Kasumi-1 (cell line): ENCODE measurements around the gene SMARCD2.

Source experiments
- DNase-seq, 2 experiments: peaks; one replicate each; lab custom pipeline; 2025; lab: John Stamatoyannopoulos, UW

The SMARCD2 gene

DNA sequence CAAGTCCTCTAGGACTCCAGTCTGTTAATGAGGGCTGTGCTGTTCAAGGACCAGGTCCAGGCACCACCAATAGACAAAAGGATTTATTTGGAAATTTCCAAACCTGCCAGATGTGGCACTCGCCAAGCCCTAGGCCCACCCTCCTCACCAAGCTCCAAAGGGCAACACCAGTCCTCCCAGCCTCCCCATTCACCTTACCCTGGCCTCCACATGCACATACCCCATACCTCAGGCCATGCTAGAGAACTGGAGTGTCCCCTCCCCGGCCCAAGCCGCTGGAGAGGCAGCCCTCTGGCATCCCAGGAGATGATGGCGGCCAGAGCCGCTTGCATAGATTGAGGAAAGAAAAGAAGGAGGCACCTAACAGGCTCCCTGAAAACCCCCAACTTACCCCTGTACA is 10.5 kb downstream of the SMARCD2 start:
- DNase-seq: no peak

DNA sequence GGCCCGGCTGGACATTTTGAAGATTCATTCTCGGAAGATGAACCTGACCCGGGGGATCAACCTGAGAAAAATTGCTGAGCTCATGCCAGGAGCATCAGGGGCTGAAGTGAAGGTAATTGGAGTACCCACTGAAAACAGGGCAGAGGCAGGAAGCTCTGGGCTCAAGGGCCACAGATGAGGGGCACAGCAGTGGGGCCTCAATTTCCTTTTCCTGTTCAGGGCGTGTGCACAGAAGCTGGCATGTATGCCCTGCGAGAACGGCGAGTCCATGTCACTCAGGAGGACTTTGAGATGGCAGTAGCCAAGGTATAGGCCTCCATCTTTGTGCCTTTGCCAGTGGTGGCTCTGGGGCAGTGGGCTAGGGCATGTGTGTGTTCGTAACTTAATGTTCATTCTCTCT is 11.0 kb downstream of the SMARCD2 start:
- DNase-seq: no peak

DNA sequence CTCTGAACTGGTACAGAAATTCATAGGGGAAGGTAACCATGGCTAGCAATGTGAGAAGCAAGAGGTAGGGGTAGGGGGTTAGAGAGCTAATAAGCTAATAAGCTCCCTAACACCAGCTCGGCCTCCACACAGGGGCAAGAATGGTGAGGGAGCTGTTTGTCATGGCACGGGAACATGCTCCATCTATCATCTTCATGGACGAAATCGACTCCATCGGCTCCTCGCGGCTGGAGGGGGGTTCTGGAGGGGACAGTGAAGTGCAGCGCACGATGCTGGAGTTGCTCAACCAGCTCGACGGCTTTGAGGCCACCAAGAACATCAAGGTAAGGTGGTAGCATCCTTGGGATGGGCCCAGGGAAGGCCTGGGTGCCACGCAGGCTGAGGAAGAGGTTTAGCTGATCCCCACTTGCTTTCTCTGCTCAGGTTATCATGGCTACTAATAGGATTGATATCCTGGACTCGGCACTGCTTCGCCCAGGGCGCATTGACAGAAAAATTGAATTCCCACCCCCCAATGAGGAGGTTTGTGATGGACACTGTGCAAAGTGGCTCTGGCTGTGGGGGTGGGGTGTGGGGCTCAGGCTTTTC is 11.5 kb downstream of the SMARCD2 start:
- no peak for DNase-seq

DNA sequence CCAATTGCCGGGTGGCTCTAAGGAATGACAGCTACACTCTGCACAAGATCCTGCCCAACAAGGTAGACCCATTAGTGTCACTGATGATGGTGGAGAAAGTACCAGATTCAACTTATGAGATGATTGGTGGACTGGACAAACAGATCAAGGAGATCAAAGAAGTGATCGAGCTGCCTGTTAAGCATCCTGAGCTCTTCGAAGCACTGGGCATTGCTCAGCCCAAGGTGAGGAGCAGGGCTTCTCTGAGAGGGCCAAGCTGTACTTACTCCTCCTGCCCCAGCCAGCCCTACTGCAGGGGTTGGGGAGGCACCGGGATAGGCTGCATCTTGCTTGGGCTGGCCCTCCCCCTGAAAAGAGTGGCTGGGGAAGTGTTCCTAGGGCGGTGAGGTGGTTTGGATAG is 12.2 kb downstream of the SMARCD2 start:
- DNase-seq: no peak

DNA sequence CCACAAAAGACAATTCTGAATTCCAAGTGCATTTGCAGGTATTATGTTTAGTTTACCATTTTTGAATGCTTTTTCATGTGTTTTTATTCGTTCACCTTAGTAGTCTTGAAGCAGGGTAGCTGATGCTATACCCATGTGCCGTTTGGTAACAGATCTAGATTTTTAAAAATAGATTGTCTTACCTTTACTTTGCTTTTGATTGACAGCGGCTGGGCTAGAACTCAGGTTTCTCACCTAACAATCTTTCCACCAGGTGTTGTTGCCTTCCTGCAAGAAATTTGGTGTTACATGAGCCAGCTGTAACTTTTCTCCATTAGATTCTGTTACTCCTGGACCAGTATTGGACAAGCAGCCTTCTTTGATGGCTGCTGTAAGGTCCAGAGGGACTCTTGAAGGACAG is 13.5 kb downstream of the SMARCD2 start:
- DNase-seq: no peak

DNA sequence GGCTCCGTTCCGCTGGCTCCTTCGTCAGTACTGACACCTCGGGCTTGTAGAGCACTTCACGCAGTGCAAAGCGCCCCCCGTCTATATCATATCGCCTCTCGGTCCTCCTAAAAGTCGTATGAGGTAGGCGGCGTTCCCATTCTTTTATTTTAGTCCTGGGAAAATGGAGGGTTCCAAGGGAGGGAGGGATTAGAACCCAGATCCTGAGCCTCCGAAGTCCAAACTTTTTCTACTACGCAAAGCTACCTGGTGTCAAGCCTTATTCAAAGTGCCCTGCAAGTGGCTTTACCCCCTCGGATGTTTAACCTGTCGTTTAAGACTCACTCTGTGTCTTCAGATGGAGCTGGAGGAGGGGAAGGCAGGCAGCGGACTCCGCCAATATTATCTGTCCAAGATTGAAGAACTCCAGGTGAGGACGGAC is 14.7 kb downstream of the SMARCD2 start:
- no peak for DNase-seq

DNA sequence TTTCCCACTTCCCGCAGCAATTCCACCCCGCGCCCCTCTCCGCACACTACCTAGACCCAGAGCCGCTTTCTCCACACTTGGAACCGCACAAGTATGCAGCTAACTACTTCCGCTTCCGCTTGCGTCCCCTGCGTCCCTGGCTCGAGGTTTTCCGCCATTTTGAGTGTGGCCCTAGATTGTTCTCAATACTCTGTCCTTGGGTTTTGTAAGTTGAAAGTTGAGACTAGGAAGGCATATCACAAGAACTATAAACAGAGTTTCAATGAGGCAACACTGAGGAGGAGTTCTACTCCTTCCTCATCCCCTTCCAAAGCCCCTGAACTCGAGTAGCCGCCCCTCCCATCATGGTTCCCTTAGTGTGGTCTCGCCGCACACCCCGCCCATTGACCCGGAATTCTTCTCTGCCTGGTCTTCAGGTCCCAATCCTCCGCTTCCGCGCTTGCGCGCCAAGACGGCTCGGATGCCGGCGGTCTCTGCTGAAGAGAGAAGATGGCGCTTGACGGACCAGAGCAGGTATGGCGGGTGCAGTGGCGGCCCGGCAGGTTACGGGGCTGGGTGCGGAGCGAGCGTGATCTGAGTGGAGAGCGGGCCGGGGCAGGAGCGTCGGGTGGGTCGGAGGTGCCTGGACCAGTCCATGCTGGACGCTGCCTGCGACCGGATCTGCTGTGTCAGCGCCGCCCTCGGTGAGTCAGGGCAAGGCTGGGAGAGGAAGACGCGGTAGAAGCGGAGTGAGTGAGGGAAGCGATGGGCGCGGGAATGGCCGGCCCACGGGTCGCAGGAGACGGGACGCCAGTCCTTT is 15.3 kb downstream of the SMARCD2 start, which contains the start of the genes FTSJ3 and PSMC5:
TSS of gene FTSJ3 (minus strand) at position 662 of the 799 bp plus-strand sequence. CDS start 761 bp downstream, outside the sequence.
TSS of gene PSMC5 (plus strand) at position 430 of the 799 bp plus-strand sequence. CDS start at position 490, 60 bp downstream.
- DNase-seq: peak; percentile 99

DNA sequence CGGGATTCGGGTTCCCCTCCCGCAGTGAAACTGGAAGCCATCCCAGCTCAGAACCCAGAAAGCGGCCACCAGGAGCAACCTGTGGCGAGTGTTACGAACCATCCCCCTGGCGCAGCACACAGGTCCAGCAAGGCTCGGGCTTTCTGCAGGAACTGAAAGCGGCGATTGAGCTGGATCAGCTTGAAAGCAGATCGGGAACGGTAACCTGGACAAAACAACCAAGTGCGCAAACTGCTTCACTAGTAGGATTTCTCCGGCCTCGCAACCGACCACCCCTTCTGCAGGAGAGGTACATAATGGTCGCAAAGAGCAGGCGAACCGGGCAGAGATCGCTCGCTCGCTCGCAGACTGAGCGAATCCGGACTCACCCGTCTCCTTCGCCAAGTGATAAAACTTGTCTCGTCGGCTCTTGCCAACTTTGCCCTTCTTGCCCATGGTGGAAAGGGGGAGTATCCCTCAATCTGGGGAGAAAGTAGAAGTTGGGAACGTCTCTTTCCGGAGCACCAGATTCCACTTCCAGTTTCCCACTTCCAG is 15.9 kb downstream of the SMARCD2 start:
- DNase-seq: peak in 1 of 2 experiments; percentile 65

DNA sequence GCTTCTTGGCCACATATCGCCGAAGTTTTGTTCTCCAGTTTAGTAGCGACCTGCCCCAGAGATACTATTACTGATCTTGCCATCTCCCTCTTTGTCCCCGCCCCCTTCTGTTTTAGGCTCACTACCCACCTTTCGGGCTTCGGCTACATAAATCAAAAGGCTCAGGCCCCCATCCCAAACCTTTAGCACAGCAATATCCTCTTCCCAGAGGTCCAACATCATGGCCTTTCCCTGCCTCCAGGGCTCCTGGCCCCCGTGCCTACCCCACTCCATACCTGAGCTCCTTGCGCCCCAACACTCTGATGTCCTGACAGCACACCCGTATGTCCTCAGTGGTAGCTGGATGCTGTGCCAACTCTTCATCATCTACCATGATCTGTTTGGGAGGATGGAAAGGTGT is 18.1 kb downstream of the SMARCD2 start:
- DNase-seq: no peak

DNA sequence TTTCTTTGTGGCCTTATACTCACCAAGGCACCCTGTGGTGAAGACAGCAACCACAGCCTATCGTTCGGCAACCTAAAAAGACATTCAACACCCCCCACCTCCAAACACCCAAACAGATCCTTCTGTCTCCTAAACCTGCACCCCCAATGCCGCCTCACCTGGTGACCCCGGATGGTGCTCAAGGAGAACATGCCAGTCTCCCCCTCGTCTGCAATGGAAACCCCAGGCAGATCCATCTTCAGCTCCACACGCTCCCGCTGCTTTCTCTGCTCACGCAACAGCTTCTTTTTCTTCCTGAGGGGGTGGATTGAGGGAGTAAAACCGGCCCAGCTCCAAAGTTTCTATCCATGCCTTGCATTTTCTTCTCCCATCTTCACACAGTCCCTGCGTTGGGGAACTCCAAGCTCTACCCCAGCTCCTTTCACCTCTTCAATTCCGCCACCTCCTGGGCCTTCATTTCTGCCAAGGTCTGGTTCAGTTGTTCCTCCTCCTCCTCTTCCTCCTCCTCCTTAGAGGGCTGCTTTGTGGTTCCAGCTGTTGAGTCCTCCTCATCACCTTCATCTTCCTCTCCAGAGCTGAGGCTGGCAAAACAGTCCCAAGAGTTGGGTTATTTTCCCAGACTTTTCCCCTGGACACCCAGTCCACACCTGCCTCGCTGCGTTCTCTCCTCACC is 18.7 kb downstream of the SMARCD2 start:
- no peak for DNase-seq

DNA sequence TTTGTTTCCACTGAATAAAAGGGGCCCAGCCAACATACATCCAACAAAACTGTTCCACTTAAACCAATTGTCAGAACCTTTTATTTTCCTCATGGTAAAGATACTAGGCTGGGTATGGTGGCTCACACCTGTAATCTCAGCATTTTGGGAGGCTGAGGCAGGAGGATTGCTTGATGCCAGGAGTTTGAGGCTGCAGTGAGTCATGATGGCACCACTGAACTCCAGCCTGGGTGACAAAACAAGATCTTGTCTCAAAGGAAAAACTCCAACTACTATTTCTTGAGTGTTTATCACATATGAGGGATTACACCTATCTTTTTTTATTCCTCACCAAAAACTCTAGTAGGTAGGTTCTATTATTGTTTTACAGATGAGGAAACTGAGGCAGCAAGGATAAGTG is 19.9 kb downstream of the SMARCD2 start:
- DNase-seq: no peak

DNA sequence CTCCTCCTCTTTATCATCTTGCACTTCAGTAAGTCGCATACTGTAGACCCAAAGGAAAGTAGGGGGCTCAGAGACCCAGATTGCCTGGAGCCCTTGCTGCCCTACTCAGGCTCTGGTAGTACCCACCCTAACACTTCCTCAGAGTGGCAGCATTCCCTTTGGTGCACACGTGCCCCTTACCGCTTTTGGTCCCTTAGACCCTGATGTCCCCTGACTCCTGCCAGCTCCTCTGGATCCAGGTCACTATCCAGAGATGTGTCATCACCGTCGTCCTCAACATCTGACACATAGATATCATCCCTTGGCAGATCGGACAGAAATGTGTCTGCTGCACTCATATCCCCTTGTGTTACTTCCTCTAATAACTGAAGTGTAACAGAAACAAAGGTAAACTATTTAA is 20.7 kb downstream of the SMARCD2 start:
- peak in 1 of 2 experiments; percentile 29 for DNase-seq

DNA sequence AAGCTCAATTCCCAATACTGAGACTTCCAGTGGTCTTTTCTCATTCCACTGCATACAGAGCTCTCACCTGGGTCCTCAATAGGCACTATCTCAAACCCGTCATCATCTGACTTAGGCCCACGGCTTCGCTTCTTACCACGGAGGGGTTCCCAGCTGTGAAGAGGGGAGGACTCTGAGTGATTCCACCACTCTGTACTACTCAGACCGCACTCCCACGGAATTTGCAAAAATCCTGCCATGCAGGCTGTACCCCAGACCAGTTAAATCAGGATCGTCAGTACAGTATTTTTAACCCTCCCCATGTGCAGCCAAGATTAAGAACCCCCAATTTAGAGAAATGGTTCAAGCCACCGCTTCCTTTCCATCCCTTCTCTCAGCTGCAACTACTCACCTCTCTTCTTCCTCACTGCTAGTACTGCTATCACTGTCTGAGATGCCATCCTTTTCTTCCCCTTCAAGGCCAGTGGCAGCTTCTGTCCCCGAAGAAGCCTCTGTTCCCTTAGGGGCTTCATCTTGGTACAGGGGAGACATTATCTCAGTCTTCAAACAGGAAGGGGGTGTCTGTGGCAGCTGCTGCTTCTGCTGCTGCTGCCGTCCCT is 21.4 kb downstream of the SMARCD2 start:
- DNase-seq: peak in 1 of 2 experiments; percentile 36

DNA sequence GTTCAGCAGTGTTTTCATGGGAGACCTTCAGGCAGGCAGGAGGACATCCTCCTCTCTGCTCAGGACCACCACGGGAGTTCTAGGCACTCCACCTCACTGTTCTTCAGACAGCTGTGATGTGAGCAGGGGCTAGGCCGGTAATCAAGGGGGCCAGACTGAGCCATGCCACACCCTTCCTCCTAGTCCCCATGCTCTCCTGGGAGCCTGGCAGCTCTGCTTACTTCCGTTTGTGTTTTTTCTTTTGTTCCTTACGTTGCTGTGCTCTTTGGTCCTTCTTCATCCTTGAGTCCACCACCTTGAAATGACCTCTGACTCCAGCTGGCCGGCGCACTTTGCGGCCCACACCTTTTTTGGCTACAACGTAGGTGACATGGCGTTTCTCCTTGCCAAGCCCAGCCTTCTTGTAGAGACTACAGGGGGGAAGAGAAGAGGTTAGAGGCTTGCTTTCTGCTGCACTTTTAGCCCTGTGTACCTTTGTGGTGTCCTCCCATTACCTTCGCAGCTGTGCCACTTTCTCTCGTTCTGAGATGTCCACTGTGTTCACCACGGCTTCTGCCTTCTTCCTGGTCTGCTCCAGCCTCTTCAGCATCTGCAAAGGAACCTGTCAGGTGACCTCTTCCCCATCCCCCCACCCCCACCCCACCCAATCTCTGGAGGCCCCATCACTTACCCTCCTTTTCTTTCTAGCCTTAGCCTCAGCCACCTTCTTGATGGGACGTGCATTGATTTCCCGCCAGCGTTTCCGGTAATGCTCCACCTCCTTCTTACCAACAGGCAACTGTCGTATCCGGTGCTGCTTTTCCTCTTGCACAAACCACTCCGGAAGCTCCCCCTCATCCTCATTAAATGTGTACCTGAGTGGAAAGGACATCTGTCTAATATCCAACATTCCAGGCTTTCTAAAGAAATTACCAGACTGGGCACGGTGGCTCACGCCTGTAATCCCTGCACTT is 22.6 kb downstream of the SMARCD2 start:
- peak; percentile 73 to 76 for DNase-seq

DNA sequence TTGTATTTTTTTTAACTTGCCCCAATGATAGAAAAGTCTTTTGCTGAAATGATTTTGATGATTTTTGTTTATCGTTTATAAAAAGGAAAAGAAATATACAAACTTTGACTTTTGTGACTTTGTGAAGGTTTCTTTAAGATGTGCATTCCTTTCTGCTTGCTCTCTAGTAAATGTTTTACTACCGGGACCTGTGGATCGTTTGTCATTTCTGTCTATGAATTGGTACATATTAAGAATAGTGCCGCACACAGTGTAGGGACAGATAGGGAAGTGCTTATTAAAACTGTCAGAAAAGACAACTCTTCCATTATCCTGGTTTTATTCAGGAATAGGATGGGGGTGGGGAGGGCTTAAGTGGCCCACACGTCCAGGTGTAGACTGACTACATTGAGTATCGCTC is 23.4 kb downstream of the SMARCD2 start:
- no peak for DNase-seq

DNA sequence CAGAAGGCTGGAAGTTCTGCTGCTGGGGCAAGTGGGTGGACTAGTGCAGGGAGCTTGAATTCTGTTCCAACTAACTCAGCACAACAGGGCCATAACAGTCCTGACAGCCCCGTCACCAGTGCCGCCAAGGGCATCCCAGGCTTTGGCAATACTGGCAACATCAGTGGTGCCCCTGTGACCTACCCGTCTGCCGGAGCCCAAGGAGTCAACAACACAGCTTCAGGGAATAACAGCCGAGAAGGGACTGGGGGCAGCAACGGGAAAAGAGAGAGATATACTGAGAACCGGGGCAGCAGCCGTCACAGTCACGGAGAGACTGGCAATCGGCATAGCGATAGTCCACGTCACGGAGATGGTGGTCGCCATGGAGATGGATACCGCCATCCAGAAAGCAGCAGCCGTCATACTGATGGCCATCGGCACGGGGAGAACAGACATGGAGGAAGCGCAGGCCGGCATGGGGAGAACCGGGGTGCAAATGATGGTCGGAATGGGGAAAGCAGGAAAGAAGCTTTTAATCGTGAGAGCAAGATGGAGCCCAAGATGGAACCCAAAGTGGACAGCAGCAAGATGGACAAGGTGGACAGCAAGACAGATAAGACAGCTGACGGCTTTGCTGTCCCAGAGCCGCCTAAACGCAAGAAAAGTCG is 24.6 kb downstream of the SMARCD2 start:
- no peak for DNase-seq

DNA sequence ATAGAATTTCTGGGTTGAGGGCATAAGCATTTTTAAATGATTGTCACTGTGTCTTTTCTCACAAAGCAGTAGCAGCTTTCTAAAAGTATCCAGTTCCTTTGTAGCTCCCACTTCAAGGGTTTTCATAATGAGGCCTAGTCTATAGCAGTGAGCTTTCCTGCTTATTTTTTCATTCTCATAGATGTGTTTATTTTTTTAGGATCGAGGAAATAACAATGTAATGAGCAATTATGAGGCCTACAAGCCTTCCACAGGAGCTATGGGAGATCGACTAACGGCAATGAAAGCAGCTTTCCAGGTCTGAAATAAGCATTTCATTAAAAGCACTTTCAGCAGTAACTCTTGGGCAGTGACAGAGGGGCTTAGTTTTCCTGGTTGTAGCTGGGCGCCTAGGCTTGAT is 25.8 kb downstream of the SMARCD2 start:
- DNase-seq: no peak

DNA sequence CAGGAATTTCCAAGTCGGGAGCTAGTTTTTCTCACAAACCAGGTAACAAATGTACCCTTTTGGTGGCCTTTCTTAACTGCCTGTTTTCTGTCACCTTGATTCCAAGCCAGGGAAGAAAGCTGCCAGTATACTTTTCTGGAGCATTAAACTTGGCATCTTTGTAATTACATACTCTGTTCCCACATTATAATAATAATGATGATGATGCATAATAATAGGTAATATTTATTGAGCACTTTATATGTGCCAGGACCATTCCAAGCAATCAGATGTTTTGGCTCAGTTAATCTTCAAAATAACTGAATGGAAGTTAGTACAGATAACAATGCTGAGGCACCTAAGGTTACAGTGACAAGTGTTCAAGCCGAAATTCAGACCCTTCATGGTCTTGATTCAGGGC is 26.4 kb downstream of the SMARCD2 start:
- no peak for DNase-seq

DNA sequence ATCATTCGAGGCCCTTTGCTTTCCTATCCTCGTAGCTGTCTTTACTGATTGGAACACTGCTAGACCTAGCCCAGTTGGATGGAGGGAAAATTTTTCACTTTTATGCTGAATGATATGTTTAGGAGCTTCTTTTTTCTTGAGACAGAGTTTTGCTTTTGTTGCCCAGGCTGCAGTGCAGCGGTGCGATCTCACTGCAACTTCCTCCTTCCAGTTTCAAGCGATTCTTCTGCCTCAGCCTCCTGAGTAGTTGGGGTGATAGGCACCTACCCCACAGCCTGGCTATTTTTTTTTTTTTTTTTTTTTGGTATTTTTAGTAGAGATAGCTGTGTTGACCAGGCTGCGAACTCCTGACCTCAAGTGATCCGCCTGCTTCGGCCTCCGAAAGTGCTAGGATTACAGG is 32.5 kb downstream of the SMARCD2 start:
- peak in 1 of 2 experiments; percentile 32 for DNase-seq

DNA sequence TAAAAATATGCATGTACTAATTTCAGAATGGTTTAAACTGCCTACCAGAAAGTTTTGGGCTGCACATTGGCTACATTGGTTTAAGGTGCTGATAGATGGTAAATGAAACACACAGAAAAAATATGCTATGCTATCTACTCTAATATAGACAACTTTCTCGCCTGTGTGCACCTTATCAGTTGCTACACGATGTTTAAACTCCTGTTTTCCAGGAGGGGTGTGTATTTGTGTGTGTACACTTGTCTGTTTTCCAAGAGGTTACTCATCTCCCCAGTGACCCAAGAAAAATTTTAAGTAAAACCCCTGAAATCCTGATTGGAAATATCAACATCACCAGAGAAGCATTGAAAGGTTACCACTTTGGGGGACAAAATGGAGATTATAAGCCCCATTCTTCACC is 36.9 kb downstream of the SMARCD2 start:
- DNase-seq: no peak

DNA sequence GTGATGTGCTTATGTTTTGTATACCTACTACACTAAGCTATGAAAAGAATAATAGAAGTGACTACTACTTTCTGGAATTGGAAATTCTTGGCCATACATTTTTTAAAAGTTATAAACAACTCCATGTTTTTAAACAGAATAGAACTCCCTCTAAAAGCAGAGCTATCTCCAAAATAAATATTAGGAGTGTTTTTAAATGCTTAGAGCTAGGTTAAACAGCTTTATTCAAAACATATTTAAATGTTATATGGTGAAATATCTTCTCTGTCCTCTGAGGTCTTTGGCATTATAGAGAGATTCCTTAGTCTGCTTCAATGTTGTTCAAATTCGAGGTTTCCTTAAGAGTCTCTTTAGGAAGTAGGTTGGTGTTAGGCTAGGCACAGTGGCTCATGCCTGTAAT is 38.2 kb downstream of the SMARCD2 start:
- DNase-seq: no peak
